Measurements from ENCODE around the gene ITGA3. TPM values are rescaled to one million over a fixed set of nuclear protein-coding genes. Genes with fewer than 3 reads are reported as not detected.
"Not testable (repeated sequence)": the region's sequence is repeated elsewhere in the genome, so short reads cannot be mapped to it uniquely, and the experiment has no call there.

Gene ITGA3
- polyA plus RNA-seq, 1 donor = 41.8 TPM

- DNase-seq = no peak
Observed at GRCh38 chr17:50052822-50053653, 2.9 kb upstream of the ITGA3 start.

DNA sequence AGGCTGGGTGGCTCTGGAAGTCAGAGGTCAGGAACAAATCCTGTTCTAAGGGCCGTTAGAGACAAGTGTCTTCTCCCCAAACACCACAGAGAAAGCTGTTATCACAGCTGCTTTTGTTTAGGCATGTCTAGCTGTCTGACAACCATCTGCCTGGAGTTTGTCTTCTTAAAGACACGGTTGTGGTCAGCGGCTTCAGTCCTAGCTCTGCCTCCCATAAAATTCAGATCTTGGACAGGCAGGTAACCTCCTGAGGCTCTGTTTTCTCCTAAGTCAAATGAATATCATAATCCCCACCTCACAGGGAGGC lies 2.3 kb upstream of the ITGA3 start:
- no peak for DNase-seq

- DNase-seq = no peak
Observed at GRCh38 chr17:50055055-50055425, 870 bp upstream of the ITGA3 start.

GRCh38 chr17:50056217-50056960 lies 479 bp downstream of the ITGA3 start:
- DNase-seq = no peak

GRCh38 chr17:50056961-50057330 lies 1.0 kb downstream of the ITGA3 start:
- no peak for DNase-seq

- no peak for DNase-seq
Observed at GRCh38 chr17:50057521-50057991, 1.6 kb downstream of the ITGA3 start.

DNA sequence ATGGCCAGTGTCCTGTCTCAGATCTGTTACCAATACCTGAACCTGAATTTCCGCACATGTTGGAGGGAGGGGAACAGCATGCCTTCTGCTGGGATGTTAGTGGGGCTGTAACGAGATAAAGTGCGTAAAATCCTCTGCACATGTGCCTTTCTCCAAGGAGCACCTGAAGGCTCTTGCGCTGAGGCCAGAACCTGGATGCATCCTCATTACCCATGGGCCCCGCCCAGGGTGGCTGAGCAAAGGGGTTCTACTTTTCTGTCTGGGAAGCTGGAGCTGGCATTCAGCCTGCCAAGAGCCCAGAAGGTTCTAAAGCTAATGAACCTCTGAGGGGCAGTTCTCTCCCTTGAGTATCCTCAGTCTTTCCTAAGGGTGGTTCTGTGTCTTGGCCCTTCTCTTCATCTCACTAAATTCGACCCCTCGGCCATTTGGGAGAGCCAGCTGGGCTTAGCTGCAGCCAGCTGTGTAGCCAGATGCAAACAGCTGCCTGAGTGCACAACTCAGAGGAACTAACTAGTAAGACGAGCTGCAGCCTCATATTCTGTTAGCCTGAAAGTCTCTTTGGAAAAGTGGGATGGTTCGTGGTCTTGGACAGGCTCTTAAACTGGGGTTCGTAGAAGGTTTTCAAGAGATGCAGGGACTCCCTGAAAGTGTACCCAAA lies 2.5 kb downstream of the ITGA3 start:
- DNase-seq = peak; percentile 61

GRCh38 chr17:50059256-50059655 lies 3.3 kb downstream of the ITGA3 start:
- no peak for DNase-seq

- DNase-seq = no peak
Observed at GRCh38 chr17:50059759-50060273, 3.9 kb downstream of the ITGA3 start.

DNA sequence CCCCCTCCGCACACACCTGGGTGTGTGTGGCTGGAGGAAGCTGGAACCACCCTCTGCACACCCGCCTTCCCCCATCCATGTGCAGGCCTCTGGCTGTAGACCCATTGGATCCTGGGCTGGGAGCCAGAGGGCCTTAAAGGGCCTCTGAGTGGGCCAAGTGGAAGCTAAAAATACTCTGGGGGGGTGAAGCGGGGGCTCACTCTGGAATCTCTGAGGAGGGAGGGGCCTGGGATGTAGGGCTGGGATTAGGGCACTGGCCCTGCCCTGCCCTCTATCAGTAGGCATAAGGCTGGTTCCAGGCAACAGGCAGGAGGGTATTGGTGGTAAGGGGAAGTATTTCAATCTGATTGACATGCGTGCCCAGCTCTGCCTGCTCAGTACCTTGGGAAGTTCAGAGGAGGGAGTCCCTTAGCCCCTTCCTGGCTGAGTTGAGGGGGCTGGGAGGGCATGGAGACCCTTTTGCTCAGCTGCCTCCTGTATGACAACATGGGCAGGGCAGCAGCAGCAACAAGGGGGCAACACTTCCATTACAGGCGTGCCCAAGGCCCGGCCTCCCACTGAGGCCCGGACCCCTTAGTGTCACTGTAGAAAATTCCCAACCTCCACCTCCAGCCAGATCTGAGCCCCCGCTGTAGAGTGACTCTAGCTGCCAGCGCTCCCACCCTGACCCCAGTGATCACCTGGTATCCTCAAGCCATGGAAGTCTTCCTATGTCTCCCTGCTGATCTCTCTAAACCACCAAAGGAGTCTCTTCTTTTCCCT lies 5.2 kb downstream of the ITGA3 start:
- peak; percentile 80 for DNase-seq

GRCh38 chr17:50061713-50062045 lies 5.8 kb downstream of the ITGA3 start:
- DNase-seq = not testable (repeated sequence)

DNA sequence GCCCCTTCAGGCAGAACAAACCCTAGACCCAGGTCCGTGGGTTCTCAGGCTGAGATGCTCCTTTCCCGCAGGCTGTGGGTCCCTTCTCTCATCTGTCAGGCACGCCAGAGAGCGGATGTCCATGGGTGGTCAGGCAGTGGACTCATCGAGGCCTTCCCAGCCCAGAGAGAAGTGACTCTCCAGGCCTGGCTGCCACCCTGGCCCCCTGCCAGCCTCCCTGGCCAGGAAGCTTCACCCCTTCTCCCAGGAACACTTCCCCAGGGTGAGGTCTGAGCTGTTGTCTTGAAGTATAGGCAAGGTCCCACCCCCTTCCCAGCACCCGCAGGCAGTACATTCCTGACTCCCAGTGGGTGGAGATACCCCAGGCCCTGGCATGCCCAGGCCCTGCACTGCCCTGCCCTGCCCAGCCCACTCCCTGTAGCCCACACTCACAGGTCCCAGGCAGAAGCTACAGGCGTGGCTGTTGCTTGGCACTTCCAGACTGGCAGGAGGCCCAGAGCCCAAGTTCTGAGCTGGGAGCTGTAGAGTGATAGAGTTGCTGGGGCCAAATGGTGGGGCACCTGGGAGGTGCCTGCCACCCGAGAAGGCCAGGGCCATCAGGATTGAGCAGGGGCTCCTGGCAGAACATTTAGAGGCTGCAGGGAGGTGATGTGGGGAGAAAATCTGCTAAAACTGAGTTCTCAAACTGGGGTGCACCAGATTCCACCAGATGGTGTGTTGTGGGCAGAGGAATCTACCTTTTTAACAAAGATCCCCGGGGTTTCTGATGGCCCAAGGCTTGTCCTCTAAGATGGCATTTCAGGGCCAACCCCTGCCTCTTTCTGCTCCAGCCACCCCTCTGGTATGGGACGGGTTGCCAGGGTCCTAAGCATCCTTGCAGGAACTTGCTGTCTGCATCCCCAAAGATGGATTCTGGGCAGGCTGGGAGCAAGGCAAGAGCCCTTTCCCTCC lies 6.7 kb downstream of the ITGA3 start:
- DNase-seq = no peak

- DNase-seq = no peak
Observed at GRCh38 chr17:50063561-50064252, 7.8 kb downstream of the ITGA3 start.

DNA sequence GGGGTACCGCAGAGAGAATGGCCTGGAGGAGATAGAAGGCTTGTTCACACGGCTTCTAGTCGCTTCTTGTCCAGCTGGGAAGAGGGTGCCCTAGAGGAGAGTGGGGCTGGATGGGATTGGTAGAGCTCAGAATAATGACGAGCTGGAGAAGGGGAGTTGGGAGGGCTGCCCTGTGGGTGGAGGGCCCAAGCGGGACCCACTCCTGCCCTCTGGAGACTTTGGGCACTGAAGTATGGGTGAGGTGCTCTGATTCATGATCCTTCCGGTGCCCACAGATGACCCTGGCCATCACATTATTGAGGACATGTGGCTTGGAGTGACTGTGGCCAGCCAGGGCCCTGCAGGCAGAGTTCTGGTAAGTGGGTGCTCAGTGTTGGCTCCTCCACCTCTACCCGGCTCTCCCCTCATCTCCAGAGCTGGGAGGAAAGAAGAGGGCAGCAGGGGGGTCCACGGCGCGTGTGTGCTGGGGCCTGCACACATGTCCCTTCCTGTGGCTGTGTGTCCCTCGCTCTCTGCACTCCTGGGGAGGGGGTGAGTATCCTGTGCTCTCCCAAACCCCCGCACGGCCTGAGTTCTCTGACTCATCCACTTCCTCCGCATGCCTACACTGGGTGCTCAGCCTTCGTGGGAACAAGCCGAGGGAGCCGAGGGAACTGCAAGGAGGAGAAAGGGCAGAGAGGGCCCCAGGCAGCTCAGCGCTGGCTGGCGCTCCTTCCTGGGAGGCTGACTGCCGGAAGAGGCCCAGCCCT lies 8.5 kb downstream of the ITGA3 start:
- DNase-seq = no peak

GRCh38 chr17:50065056-50065455 lies 9.1 kb downstream of the ITGA3 start:
- DNase-seq = no peak

DNA sequence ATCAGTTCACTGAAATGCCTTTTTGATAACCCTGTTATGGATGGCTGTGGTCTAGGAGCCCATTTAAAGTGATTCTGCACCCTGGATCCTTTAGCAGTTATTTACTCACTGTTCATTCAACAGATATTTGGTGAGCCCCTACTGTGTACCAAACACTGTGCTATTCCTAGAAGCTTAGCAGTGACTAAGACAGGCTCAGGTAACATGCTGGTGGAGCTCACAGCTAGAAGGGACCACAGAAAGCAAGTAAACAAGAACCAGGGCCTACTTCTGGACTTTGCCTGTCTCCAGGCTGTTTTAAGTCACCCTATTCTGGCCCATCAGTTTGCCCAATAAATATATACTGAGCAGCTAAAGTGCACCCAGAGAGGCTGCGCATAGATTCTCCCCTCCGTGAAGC lies 11.1 kb downstream of the ITGA3 start:
- DNase-seq = no peak

DNA sequence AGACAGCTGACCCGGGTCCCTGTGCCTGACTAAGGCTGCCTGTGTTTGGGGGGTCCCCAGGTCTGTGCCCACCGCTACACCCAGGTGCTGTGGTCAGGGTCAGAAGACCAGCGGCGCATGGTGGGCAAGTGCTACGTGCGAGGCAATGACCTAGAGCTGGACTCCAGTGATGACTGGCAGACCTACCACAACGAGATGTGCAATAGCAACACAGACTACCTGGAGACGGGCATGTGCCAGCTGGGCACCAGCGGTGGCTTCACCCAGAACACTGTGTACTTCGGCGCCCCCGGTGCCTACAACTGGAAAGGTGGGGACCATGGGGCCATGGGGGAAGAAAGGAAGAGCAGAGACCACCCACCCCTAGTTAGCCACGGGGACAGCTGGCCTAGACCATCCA lies 12.1 kb downstream of the ITGA3 start:
- DNase-seq = no peak

DNA sequence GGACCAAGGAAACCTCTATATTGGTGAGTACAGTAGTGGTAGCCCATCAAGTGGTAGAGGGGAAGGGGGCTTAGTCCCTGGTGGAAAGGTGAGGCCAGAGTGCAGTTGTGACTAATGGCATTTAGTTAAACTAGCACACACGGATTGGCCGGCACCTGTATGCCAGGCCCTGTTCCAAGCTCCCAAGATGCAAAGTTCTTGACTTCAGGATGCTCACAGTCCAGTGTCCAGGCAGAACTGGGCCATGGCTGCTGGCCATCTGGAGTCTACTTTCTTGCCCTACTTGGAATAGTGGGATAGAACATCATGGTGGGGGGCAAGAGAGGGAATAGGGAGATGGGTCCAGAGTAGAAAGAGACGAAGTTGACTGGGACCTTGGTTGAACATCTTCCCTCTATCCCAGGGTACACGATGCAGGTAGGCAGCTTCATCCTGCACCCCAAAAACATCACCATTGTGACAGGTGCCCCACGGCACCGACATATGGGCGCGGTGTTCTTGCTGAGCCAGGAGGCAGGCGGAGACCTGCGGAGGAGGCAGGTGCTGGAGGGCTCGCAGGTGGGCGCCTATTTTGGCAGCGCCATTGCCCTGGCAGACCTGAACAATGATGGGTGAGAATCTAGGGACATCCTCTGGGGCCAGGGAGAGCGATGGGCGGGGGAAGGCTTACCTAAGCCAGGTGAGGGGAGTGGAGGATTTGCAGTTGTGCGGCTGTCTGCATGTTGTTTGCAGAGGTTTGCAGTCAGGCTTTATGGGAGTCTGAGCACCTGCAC lies 15.2 kb downstream of the ITGA3 start:
- no peak for DNase-seq

- no peak for DNase-seq
Observed at GRCh38 chr17:50071692-50072091, 15.8 kb downstream of the ITGA3 start.

Measured in hindlimb muscle (tissue), 1 donor.